GM23338 (cell line): ENCODE measurements around the gene ABR. TPM values are rescaled to one million over a fixed set of nuclear protein-coding genes. Genes with fewer than 3 reads are reported as not detected.

Source experiments
- ATAC-seq: fragments of 200-7000 bp; cut with Tn5 transposase; 3 replicates; pipeline ENCODE4 v1.9.1; 2020
- DNase-seq: peaks from one replicate; pipeline ENCODE4 v3.0.0-alpha.2; 2015; ENCODE audit warnings: low spot score
- H2AFZ ChIP-seq: fragments of 200-600 bp; sonication (generic); 2 replicates; pipeline ENCODE4 v1.8.0; 2016; ENCODE audit warnings: antibody characterized with exemption, mild to moderate bottlenecking, moderate library complexity
- H3F3A ChIP-seq: fragments of 200-600 bp; sonication (generic); replicated peaks from 2 replicates; pipeline ENCODE4 v1.8.0; 2017; ENCODE audit warnings: antibody characterized with exemption, mixed run types, low read depth
- H3K27ac ChIP-seq: fragments of 200-600 bp; sonication (generic); 2 replicates; pipeline ENCODE4 v1.6.1; 2016; ENCODE audit warnings: low read depth
- H3K27me3 ChIP-seq: fragments of 200-600 bp; sonication (generic); 2 replicates; pipeline ENCODE4 v1.8.0; 2016; ENCODE audit warnings: mild to moderate bottlenecking, mixed run types, moderate library complexity; ENCODE audit not compliant: insufficient read depth
- H3K36me3 ChIP-seq: fragments of 200-600 bp; sonication (generic); 2 replicates; pipeline ENCODE4 v1.8.0; 2016; ENCODE audit warnings: mild to moderate bottlenecking; ENCODE audit not compliant: insufficient read depth
- H3K4me1 ChIP-seq: fragments of 200-600 bp; sonication (generic); 2 replicates; pipeline ENCODE4 v1.8.0; 2016; ENCODE audit warnings: mild to moderate bottlenecking, moderate library complexity; ENCODE audit not compliant: insufficient read depth
- H3K4me2 ChIP-seq: fragments of 200-600 bp; sonication (generic); 2 replicates; pipeline ENCODE4 v1.7.1; 2017; ENCODE audit warnings: mixed run types
- H3K4me3 ChIP-seq: fragments of 200-600 bp; sonication (generic); 2 replicates; pipeline ENCODE4 v1.6.1; 2016; ENCODE audit warnings: mixed run types
- H3K79me2 ChIP-seq: fragments of 200-600 bp; sonication (generic); replicated peaks from 2 replicates; pipeline ENCODE4 v1.8.0; 2017; ENCODE audit warnings: mild to moderate bottlenecking; ENCODE audit not compliant: insufficient read depth
- H3K9me2 ChIP-seq: fragments of 200-600 bp; sonication (generic); 2 replicates; pipeline ENCODE4 v1.8.0; 2017; ENCODE audit not compliant: insufficient read depth
- H4K20me1 ChIP-seq: fragments of 200-600 bp; sonication (generic); replicated peaks from 2 replicates; pipeline ENCODE4 v1.8.0; 2017; ENCODE audit warnings: mild to moderate bottlenecking; ENCODE audit not compliant: insufficient read depth
- H3K27ac Mint-ChIP-seq: 2 replicates; pipeline ENCODE4 v1.8.0; 2020; ENCODE audit warnings: inconsistent platforms, mild to moderate bottlenecking, moderate library complexity, mixed read lengths
- H3K27me3 Mint-ChIP-seq: 3 replicates; pipeline ENCODE4 v1.8.0; 2022; ENCODE audit warnings: low read depth, mild to moderate bottlenecking, moderate library complexity, mixed read lengths, inconsistent platforms; ENCODE audit not compliant: insufficient read depth, poor library complexity
- H3K36me3 Mint-ChIP-seq: 3 replicates; pipeline ENCODE4 v1.8.0; 2021; ENCODE audit warnings: low read depth, mild to moderate bottlenecking, inconsistent platforms, moderate library complexity, mixed read lengths
- H3K4me1 Mint-ChIP-seq: 3 replicates; pipeline ENCODE4 v1.8.0; 2020; ENCODE audit warnings: mild to moderate bottlenecking, inconsistent platforms, mixed read lengths
- H3K4me3 Mint-ChIP-seq: 3 replicates; pipeline ENCODE4 v1.8.0; 2021; ENCODE audit warnings: moderate library complexity, mild to moderate bottlenecking, inconsistent platforms, mixed read lengths
- H3K9me3 Mint-ChIP-seq: 3 replicates; pipeline ENCODE4 v1.8.0; 2020; ENCODE audit warnings: moderate library complexity, mild to moderate bottlenecking, inconsistent platforms, mixed read lengths
- CREB1 ChIP-seq: fragments of 250-450 bp; sonication (Bioruptor Pico); IDR thresholded peaks from 2 replicates; pipeline ENCODE4 v1.5.0; 2020; ENCODE audit warnings: low read depth, mild to moderate bottlenecking, moderate library complexity
- ETS1 ChIP-seq: IDR thresholded peaks from 2 replicates; pipeline ENCODE4 v1.6.1; 2016; ENCODE audit warnings: antibody characterized with exemption
- EZH2phosphoT487 ChIP-seq: fragments of 200-600 bp; sonication (generic); IDR thresholded peaks from one replicate; pipeline ENCODE4 v1.8.1; 2018; ENCODE audit warnings: antibody characterized with exemption; ENCODE audit not compliant: unreplicated experiment
- JUNB ChIP-seq: IDR thresholded peaks from one replicate; pipeline ENCODE4 v1.6.1; 2016; ENCODE audit warnings: antibody characterized with exemption; ENCODE audit not compliant: unreplicated experiment
- NANOG ChIP-seq: IDR thresholded peaks from 2 replicates; pipeline ENCODE4 v1.6.1; 2016; ENCODE audit warnings: antibody characterized with exemption, borderline replicate concordance
- REST ChIP-seq: IDR thresholded peaks from one replicate; pipeline ENCODE4 v1.6.1; 2018; ENCODE audit warnings: antibody characterized with exemption; ENCODE audit not compliant: unreplicated experiment
- STAT1 ChIP-seq: IDR thresholded peaks from one replicate; pipeline ENCODE4 v1.6.1; 2016; ENCODE audit warnings: antibody characterized with exemption; ENCODE audit not compliant: unreplicated experiment
- ZNF114 ChIP-seq: fragments of 250-450 bp; sonication (Bioruptor Pico); IDR thresholded peaks from 2 replicates; pipeline ENCODE4 v1.5.0; 2020; ENCODE audit warnings: mild to moderate bottlenecking, moderate library complexity
- ZNF331 ChIP-seq: fragments of 250-450 bp; sonication (Bioruptor Pico); IDR thresholded peaks from 2 replicates; pipeline ENCODE4 v1.5.0; 2020; ENCODE audit warnings: low read depth, mild to moderate bottlenecking, moderate library complexity
- polyA plus RNA-seq: library from polyadenylated mRNA; unstranded; fragments of >200 nt; fragmentation: Nextera tagmentation; extraction: Ambion mirVana; gene quantifications from 2 replicates; pipeline ENCODE4 v1.2.1, GENCODE V29; 2016
- total RNA-seq: library from RNA; depleted of rRNA; stranded (reverse); fragments of >200 nt; shearing (Covaris generic); gene quantifications from 2 replicates; pipeline ENCODE4 v1.2.3, GENCODE V29; 2014
- TF ChIP-seq, protein P1 (sequence below), 2 experiments: fragments of 200-600 bp in 1 of 2; sonication (generic) in 1 of 2; conservative IDR thresholded peaks; 2 replicates each; pipeline versions ENCODE4 v1.5.1 to v1.6.1; 2016 to 2017; ENCODE audit warnings: antibody characterized with exemption in 2 of 2, low read depth in 2 of 2, mild to moderate bottlenecking in 2 of 2, moderate library complexity in 1 of 2

ABR gene
- total and polyA plus RNA-seq, 2 experiments from 2014 or later: 15.0 to 27.7 TPM

GRCh38 chr17:1162116-1162855, 17.5 kb downstream of the ABR start (continued):
- TF ChIP-seq ZNF331 (no peak), REST (no peak), ZNF114 (no peak), STAT1 (no peak), NANOG (no peak), JUNB (no peak), ETS1 (no peak), EZH2phosphoT487 (no peak)
- TF ChIP-seq, protein P1, sequence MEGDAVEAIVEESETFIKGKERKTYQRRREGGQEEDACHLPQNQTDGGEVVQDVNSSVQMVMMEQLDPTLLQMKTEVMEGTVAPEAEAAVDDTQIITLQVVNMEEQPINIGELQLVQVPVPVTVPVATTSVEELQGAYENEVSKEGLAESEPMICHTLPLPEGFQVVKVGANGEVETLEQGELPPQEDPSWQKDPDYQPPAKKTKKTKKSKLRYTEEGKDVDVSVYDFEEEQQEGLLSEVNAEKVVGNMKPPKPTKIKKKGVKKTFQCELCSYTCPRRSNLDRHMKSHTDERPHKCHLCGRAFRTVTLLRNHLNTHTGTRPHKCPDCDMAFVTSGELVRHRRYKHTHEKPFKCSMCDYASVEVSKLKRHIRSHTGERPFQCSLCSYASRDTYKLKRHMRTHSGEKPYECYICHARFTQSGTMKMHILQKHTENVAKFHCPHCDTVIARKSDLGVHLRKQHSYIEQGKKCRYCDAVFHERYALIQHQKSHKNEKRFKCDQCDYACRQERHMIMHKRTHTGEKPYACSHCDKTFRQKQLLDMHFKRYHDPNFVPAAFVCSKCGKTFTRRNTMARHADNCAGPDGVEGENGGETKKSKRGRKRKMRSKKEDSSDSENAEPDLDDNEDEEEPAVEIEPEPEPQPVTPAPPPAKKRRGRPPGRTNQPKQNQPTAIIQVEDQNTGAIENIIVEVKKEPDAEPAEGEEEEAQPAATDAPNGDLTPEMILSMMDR (conservative IDR thresholded peaks at IDR 0.05; ENCODE audit: low read depth in 2 of 2): no peak

DNA sequence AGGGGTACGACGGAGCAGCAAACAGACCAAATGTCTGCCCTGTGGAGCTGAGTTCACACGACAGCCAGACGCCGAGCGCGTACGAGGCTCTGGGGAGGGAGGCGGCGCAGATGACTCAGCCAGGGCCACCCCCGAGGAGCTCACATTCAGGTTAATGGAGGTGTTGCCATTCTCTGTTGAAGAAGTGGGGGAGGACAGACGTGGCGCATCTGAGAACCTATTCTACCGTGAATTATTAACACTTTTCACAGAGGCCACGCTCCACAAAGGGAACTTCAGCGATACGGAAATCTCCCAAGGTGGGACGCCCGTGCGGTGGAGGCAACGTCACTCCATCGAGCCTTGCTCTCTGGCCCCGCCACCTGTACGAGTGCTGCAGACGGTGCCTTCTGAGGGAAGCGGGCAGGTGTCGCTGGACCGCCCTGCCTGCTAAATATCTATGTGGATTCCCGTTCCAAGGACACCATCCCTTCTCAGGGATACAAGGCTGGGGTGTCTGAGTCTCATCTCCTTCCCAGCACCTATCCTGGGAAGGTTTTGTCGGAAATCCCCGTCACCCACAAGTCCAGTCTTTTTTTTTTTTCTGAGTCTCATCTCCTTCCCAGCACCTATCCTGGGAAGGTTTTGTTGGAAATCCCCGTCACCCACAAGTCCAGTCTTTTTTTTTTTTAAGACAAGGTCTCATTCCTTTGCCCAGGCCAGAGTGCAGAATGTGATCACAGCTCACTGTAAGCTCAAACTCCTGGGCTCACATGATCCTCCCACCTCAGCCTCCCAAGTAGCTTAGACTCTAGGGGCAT, 19.0 kb downstream of the ABR start:
- H3K4me2 ChIP-seq: no peak overlapping the region

More for the DNA sequence above, 19.0 kb downstream of the ABR start:
- TF ChIP-seq ETS1: no peak
- no peak for TF ChIP-seq CREB1 (CRISPR knock-in tag)
- TF ChIP-seq ZNF114: no peak
- H3K27ac ChIP-seq: no peak overlapping the region
- no peaks in the 10 kb centered on the region for H3K4me1 ChIP-seq
- no peaks in the 10 kb centered on the region for H3K79me2 ChIP-seq
- no peak overlapping the region for H3K4me3 ChIP-seq
- Mint-ChIP-seq H3K36me3 (no peaks in the 10 kb centered on the region), H3K9me3 (no peaks in the 10 kb centered on the region), H3K27me3 (no peaks in the 10 kb centered on the region), H3K4me3 (no peak overlapping the region), H3K27ac (no peak overlapping the region), H3K4me1 (peaks cover 3% of the 10 kb centered on the region; the same call in 1 of the 3 replicates)
- no peak overlapping the region for H2AFZ ChIP-seq
- H3K9me2 ChIP-seq: no peaks in the 10 kb centered on the region
- no peaks in the 10 kb centered on the region for H3K27me3 ChIP-seq
- ATAC-seq (peak; percentile 72), DNase-seq (no peak)
- H4K20me1 ChIP-seq: no peaks in the 10 kb centered on the region; the same call in 1 of the 2 replicates
- no peaks in the 10 kb centered on the region for H3K36me3 ChIP-seq
- no peaks in the 10 kb centered on the region for H3F3A ChIP-seq
